A204.1 (cell line): ENCODE results near the gene CCDC60.

Experiments used
- FAIRE-seq: peaks from 2 replicates; lab custom pipeline; 2012; peaks lifted over from hg19 to GRCh38; lab: Jason Lieb, UNC

Gene CCDC60

DNA sequence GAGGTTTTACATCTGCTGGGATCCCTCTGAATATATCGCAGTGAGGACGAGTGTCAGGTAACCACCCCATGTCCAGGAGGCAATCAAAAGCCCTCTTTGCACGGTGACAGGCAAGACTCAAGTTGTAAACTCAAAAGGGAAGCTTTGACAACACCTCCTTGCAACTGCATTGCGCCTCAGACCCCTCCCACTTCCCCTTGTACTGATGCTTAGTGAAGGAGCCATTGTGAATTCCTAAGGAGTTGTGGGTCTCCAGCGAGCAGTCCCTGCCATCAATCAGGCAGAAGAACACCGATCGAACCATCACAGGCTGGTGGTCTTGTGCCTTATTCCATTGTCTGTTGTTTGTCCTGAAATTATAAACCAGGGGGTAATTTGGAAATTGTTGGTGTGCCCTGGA lies 112.6 kb downstream of the CCDC60 start:
- FAIRE-seq, result no peak

DNA sequence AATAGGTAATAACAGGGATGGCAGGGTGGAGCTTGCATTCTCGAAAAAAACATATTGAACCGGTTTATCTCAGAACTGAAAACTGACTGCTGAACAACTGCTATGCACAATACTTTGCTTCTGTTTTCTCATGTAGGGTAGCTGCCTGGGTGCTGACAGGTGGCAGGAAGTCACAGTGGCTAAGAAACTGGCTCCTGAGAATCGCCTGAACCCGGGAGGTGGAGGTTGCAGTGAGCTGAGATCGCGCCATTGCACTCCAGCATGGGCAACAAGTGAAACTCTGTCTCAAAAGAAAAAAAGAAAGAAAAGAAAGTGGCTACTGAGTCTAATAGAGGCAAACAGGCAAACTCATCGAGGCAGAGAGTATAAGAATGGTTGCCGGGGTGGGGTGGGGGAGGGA lies 113.1 kb downstream of the CCDC60 start:
- FAIRE-seq, result no peak

DNA sequence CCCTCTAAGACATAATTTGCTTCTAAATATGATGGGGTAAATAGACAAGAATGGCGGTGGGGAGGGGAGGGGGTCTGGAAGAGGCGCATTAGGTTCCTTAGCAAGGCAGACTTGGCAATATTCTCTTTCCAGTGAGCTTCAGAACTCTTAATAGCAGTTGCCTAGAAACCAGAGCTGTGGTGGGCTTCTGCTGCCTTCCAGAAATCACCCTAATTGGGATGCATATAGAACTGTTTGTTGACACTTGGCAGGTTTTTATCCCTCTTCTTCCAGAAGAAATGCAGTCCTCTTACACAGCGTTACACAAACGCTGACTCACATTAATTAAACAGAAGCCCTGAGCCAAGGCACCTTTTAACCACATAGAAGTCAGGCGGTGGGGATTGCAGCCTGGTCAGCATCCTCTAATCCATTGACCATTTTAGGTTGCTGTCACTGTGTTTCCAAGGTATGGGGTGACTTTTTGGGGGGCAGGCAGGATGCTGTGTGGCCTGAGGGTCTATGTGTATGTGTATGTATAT lies 114.1 kb downstream of the CCDC60 start:
- no peak for FAIRE-seq

DNA sequence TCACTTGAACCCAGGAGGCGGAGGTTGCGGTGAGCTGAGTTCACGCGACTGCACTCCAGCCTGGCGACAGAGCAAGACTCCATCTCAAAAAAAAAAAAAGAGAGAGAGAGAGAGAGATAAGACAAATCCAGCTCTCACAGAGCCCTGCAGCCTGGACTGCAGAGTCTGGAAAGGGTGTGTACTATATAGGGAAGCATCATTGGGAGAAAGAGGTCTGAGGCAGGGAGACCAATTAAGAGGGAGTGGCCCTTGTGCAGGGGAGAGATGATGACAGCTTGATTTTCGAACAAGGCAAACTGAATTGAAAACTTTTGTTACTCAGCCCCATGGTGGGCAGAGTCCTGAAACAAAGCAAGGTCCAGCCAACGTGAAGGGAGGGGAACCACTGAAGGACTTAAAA lies 116.2 kb downstream of the CCDC60 start:
- FAIRE-seq, result no peak

DNA sequence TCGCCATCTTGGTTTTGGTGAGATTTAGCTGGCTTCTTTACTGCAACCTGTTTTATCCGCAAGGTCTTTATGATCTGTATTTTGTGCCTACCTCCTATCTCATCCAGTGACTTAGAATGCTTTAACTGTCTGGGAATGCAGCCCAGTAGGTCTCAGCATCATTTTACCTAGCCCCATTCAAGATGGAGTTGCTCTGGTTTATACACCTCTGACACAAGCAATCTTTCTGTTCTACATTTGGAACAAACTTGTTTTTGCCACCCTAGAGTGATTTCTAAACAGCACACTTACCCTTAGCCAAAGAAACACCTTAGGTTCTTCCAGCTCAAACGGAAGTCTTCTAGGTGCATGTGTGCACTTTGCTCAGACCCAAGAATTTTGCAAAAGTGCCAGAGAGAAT lies 122.3 kb downstream of the CCDC60 start:
- no peak for FAIRE-seq

DNA sequence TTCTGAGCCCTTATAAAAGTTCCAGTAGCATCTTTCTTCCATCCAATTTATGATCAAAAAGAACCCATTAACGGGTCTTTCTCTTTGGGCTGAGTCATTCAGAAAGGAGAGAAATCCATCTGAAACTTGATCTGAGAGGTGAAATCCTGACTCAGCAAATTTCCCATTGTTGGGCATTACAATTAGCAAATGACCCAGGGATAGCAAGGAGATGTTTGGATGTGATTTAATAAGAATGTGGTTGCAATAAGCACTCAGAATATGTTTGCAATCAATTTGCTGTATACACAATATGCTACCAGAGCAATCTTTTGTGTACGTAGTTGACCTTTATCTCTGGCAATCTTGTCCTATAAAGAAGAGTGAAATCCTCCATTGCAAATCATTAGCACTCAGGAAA lies 122.7 kb downstream of the CCDC60 start:
- no peak for FAIRE-seq

DNA sequence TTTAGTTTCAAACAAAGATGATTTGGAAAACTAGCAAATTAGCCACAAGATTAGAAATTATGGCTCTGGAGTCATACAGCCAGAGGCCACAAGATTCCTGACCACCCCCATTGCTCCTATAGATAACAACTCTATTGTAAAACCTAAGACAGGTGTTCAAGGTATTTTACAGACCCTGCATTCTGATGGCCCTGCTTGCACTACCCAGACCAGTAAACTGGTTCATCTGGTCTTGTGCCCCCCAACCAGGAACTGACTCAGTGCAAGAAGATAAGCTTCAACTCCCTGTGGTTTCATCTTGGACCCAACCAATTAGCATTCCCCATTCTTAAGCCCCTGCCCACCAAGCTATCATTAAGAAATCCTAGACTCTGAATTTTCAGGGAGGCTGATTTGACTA lies 125.0 kb downstream of the CCDC60 start:
- FAIRE-seq, result no peak

DNA sequence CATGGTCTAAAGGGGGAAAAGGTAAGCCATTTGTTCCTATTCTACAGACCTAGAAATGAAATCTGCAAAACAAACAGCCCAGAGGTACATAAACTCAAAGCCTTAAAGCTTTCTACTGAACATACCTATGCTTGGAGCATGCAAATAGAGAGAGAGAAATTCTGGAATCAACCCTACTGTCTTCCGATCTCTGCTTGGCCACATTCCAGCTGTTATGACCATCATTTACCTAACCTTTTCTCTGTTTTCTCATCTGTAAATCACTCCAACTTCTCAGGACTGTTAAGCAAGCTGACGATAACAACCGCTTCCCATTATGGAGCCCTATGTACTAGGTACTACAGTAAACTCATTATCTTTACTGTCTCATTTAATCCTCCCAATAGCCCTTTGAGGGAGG lies 126.3 kb downstream of the CCDC60 start:
- FAIRE-seq, result no peak

DNA sequence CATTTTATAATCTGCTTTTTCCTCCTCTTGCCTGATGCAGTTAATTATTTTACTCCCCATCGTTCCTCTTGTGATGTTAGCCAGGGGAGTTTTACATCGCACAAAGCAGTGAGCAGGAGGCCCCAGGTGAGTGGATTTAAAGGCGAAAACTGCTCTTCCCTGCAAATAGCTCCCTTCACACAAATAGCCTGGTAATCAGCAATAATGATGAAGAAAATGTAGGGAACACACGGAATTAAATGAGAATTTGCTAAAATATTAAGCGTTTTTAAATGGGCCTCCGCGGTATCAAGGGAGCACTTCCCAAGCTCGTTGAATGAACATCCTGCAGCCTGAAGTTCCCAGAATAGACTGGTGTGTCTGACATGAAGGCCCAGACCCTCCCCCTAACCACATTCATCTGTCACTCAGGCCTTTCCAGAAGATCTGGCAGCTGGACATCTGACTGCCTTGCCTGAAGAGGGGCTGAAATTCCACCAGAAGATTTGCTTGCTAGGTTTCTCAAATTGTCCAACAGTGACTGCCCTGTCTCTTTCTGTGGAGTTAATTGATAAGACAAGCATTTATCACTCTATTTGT lies 127.2 kb downstream of the CCDC60 start:
- no peak for FAIRE-seq

DNA sequence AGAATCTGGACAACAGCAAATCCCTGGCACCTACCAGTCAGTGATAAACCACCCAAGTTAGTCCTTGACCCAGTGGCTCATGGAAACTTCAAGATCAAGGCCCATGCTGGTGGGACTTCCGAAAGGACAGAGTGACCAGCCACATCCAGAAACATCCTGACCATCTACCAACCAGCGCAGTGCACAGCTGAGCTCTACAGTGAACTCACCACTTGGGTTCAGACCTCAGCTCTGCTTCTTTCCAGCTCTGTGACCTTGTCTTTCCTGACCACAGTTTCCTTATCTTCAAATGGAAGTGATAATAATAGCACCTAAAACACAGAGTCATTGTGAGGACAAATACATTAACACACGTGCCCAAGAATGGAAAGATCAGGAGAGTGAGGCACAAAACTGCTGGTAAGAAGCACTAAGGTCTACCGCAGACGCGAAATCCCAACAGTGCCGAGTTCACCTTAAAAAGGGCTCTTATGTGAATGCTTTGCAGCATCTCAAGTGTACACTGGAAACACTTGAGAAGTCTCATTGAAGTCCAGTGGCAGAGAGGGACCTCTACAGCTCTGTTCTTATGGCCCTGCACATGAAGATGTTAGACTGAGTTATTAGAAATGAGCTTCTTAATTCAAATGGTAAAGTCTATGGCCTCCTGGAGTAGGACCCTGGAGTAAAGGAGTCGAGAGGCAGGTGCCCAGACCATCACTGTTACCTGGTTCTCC lies 128.8 kb downstream of the CCDC60 start:
- FAIRE-seq, result no peak

DNA sequence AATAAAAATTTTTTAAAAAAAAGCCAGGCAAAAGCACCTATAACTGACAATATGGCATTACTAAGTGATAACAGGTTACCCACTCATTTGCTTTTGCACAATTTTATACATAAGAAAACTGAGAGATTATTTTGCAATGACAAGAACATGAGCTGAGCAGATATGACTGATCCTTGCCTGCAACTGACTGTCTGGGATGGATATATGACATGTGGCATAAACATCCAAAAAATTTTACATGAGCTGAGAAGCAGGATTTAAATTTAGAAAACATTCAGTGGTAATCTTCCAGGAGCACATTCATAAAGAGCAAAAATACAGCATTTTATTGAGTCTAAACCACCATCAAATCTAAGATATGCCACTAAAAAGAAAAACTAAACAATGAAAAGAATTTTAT lies 133.8 kb downstream of the CCDC60 start:
- FAIRE-seq, result no peak

DNA sequence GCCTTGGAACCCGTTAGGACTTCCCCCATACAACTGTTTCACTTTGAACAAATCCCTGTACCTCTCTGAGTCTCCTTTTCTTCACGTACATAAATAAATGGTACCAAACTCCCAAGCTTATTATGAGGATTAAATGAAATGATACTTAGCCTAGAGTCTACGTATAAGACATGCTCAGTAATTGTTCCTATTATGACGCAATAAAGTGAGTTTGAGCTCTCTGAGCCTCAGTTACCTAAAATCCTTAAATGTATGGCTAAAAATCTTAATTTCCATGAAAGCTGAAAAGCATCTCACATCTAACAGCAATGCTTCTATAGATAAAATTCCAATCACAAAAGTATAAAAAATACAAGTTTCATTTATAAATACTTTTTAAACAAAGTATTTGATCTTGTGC lies 141.1 kb downstream of the CCDC60 start:
- FAIRE-seq, result no peak

DNA sequence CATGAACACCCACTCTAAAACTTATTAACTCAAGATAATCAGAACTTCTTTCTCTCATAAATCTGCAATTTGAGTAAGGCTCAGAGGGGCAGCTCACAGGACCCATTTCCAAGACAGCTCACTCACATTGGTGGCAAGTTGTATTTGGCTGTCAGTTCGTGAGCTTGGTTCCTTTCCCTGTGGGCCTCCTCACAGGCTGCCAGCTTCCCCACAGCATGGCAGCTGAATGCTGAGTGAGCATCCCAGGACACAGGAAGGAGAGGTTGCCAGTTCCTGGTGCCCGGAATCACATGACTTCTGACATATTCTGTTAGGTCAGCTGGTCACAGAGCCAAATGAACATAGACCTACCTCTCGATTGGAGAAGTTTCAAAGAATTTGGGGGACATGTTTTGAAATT lies 142.4 kb downstream of the CCDC60 start:
- no peak for FAIRE-seq

DNA sequence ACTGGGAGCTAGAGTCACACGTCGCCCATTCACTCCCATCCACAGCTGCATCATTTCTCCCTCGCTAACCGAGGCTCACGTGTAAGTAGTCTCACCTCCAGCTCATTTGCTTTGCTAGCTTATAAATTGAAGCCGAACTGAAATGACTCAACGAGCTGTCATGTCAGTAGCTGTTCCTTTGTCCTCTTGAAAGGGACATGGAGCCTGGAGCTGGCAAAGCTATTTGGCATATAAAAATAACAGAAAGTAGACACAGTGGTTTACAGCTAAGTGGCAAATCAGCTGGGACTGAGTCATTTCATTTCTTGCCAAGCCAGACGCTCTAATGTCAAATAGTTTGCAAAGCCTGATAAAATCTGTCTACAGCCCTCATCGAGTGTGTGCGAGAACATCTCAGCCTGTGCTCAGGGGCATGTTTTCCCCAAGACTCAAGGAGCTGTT lies 144.6 kb downstream of the CCDC60 start:
- no peak for FAIRE-seq

DNA sequence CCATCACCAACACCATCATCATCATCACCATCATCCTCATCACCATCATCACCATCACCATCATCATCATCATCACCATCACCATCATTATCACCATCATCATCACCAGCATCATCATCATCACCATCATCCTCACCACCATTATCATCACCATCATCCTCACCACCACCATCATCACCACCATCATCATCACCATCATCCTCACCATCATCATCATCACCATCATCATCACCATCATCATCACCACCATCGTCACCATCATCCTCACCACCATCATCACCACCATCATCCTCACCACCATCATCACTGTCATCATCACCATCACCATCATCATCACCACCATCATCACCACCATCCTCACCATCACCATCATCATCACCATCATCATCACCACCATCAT lies 146.0 kb downstream of the CCDC60 start:
- no peak for FAIRE-seq

DNA sequence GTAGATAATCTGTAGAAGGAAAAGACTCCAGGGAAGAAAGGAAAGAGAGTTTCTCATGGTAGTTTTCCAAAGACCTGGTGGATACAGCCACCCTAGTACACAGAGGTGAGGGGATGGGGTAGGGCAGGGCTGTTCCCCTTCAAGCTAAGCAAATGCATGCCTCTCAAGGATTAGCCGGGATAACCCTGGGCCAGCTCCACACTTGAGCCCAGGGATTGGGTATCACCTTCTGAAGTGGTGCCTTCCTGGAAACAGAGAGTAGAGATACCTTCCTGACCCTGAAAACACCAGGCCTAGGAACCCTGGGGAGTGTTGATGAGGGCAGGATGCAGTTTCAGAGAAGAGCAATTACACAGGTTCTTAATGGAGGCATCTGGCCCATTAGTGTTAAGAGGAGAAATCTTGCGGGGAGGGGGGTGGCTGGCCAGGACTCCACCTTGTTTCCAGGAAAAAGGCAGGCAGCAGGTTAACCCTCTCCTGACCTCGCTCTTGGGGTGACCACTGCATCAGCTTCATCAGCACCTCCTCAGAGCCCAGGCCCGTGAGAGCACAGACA lies 152.1 kb downstream of the CCDC60 start:
- no peak for FAIRE-seq

DNA sequence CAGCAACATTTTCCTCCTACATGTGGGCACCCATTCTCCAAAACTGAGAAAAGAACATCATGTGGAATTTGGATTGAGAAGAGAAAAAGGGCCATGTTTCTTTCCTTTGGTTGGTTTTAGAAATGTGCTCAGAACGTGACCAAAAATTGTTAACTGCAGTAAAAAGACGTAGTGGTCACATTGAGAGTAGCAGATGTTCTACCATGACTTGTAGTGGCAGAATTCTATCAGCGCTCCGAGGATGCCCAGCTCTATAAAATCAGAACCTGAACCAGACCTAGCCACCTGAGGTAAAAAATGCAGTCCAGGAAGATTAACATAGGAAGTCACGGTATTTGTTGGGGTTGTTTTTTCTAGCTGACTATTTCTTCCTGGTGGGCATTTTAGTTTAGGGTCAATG lies 157.3 kb downstream of the CCDC60 start:
- no peak for FAIRE-seq

DNA sequence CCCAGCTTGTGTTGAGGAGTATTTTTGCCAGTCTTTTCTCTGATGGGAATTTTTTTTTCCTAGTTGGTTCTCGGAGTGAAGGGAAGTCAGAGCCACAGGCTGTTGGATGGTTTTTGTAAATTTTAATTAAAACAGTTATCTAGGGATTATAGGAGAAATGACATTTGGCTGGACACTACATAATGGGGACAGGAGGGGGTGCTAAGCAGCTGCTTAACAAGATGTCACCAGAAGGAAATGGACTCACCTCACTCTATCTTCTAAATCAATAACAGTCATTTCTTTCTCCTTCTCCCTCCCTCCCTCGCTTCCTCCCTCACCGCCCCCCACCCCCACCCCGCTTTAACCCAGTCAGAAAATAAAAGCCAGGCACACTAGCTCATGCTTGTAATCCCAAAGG lies 165.7 kb downstream of the CCDC60 start:
- FAIRE-seq, result no peak

DNA sequence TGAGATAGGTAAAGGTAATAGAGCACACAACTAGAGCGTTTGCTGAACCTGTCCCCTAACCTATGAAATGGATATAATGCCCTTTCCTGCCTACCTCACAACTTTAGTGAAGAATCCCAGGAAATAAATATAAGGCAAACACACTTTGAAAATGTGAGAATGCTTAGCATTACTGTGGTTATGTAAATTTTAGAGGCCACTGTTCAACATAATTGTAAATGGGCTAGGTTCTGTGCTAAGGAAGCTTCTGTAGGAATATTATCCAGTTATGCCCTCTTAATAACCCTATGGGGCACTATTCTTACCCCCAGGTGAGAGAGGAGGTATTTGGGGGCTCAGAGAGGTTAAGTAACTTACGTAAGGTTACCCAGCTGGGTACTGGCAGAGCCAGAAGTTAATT lies 166.5 kb downstream of the CCDC60 start:
- FAIRE-seq, result no peak

DNA sequence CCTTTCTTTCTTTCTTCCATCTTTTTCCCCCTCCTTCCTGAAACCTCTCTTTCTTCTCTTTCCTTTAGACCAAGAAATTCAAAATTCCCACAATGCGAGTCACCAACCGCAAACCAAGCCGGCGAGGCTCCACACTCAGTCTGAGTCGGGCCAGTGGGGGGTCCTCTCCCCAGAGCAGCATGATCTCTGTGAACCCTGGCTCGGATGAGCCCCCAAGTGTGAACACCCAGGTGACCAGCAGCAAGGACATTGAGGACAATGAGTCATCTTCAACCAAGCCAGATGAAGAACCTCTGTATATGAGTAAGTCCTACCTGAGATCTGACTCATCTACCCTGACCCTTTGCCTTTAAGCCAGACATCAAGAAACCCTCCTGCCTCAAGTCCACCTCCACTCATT lies 170.5 kb downstream of the CCDC60 start:
- no peak for FAIRE-seq

DNA sequence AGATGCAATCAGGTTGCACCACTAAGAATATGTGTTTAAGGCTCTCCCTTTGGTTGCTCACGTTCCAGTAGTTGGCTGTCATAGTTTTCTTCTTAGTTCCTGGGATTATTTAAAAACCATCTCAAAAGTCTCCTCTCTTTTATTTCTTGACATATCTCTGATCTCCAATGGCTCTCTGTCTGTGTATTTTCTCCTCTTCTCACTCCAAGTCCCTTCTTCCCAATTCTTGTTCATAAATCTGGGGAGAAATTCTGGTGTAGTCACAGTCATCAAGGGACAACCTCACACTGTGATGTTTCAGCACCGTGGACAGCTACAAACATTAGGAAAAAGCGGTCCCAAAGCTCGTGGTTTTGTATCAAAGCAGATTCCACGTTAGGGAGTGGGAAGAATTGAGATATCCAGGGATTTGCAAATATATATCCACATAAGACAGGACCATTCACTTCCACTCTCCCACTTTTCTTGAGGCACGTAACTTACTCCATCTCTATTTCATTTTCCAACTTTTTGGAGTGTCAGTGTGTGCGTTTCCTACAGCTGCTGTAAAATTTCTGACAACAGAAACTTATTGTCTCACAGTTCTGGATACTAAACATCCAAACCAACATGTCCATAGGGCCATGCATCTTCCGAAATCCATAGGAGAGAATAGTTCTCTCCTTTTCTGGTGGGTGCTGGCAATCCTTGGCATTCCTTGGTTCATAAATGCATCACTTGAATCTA lies 178.4 kb downstream of the CCDC60 start:
- no peak for FAIRE-seq

DNA sequence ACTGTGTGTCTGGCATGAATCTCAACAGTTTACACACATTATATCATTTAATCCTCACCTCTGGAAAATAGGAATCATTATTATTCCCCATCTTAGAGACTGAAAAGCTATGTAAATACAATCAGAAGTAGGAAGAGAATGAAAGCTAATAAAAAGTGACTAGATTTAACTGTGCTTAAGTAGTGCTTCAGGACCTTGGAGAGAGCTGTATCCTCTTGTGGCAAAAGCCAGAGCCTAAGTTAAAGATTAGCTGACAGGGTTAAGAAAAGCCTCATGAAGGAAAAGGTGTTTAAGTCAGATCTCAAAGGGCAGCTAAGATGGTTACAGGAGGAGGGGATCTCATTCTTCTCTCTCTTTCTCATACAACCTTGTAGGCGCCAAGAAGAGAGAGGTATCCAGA lies 193.7 kb downstream of the CCDC60 start:
- no peak for FAIRE-seq

DNA sequence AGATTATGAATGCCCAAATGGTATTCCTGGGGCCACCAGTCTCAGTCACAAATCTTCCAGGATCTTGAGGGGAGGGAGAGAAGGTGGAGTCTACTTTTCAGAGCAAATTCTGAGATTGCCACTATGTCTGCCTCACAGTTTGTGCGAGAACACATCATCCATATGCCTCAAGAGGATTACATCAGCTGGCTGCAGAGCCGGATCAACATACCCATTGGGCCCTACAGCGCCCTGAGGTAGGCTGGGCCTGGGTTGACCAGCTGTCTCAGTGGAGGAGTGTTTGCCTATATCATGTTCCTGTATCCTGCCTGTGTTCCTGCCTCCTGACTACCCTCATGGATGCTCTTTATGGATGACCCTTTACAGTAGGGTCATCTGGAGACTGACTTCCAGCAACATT lies 205.9 kb downstream of the CCDC60 start:
- no peak for FAIRE-seq
